ENCODE measurements around the gene CXCR5. TPM values are rescaled to one million over a fixed set of nuclear protein-coding genes. Genes with fewer than 3 reads are reported as not detected.
A peak's percentile ranks its signal among the peaks of the same experiment; 100 is the strongest.

The CXCR5 gene
- total RNA-seq, 1 donor from 2014 or later, result not detected

DNA sequence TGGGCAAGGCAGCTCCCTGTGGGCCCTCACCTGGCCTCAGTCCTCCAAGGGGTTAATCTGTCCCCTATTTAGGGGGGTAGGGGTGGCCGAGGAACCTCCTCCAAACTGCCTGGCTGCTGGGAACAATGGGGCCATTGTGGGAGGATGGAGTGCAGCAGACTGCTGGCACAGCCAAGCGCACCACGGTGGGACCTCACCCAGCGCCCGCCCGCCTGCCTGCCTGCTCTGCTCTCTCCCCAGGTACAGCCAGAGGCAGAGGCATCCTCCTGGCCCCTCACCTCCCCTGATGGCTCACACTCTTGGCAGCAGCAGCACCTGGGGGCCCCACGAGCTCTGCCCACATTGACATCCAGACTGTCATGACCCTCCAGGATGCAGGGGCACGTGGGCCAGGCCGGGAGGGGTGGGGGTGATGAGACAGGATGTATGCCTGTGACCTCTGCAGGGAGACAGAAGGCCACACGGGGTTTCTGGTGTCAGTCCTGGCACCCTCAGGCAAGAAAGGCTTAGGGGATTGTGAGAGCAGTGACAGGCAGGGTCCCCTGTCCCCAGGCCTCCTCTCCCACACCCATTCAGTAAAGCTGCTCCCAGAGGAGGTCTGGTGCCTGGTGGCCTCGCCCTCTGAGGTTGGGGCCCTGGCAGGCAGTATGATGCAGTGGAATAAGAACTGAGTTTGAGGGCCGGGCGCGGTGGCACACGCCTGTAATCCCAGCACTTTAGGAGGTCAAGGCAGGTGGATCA, 30.7 kb downstream of the CXCR5 start:
- peak; percentile 43 for DNase-seq

DNA sequence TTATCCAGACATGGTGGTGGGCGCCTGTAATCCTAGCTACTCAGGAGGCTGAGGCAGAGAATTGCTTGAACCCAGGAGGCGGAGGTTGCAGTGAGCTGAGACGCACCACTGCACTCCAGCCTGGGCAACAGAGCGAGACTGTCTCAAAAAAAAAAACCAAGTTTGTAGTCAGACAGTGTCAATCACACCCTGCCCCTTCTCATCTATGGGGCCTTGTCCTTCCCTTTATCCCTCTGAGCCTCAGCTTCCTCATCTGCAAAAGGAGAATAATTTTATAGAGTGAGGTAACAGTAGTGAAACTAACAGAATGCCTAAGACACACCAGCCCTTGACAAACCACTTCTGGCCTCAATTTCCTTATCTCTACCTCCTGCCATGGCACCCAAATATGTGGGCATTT, 31.3 kb downstream of the CXCR5 start:
- DNase-seq, result no peak

DNA sequence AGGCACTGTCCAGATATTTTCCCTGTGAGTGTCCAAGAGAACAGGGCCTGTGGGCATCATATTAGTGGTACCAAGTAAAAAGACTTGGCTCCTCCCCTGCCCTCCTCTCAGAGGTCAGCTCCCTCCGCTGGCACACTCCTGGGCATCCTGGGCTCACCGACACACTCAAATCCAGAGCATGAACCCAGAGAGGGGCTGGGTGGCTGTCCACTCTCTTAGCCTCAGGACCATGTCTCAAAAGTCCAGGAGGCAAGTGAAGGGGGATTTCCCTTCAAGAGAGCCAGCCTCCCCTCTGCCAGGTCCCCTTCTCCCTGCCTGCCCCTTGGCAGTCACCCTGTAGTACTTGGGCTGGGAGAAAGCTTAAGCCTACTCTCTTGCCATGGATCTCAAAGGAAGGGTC, 31.7 kb downstream of the CXCR5 start:
- DNase-seq, result no peak

GRCh38 chr11:118915941-118916841, 32.5 kb downstream of the CXCR5 start:
- no peak for DNase-seq

- DNase-seq, result no peak
Measured at GRCh38 chr11:118916842-118917388, 33.2 kb downstream of the CXCR5 start.

- DNase-seq, result peak; percentile 29
Measured at GRCh38 chr11:118917481-118918127, 33.9 kb downstream of the CXCR5 start.

- DNase-seq, result peak; percentile 89
Measured at GRCh38 chr11:118918128-118918685, 34.5 kb downstream of the CXCR5 start.

GRCh38 chr11:118918686-118919280, 35.1 kb downstream of the CXCR5 start:
- DNase-seq, result peak; percentile 47

DNA sequence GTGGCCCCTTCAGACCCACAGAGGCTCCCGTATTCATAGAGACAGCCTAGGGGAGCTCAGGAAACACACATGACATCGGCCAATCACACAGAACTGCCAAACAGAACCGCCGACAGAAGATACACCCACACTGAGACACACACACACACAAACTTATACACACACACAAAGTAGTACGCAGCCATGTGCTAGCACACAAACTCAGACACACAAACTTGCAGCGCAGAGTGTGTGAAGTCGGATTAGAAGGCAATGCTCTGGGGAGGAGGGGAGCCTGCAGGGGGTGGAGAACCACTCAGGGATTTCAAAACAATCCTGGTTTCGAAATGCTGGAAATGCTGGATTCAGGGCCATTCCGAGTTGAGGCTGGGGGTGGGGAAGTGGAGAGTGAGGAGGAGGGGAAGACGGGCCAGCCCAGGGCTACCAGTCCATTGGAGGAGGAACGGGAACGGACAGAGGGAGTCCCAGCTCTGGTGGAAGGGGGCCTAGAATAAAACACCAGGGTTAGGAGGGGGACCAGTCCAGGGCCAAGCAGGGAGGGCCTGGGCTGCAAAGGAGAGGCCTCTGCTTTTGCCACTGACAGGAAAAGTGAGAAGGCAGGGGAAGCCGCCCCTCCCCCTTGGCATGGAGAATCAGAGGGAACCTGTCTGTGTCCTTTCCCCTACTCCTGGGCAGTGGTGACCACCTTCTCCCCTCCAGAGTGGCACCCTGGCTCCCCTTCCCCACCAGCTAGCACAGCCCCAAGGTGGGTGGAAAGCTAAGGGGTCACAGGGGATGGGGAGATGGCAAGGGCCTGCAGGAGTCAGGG, 37.6 kb downstream of the CXCR5 start:
- DNase-seq, result peak; percentile 31

- DNase-seq, result peak; percentile 63
Measured at GRCh38 chr11:118921929-118922744, 38.4 kb downstream of the CXCR5 start.

DNA sequence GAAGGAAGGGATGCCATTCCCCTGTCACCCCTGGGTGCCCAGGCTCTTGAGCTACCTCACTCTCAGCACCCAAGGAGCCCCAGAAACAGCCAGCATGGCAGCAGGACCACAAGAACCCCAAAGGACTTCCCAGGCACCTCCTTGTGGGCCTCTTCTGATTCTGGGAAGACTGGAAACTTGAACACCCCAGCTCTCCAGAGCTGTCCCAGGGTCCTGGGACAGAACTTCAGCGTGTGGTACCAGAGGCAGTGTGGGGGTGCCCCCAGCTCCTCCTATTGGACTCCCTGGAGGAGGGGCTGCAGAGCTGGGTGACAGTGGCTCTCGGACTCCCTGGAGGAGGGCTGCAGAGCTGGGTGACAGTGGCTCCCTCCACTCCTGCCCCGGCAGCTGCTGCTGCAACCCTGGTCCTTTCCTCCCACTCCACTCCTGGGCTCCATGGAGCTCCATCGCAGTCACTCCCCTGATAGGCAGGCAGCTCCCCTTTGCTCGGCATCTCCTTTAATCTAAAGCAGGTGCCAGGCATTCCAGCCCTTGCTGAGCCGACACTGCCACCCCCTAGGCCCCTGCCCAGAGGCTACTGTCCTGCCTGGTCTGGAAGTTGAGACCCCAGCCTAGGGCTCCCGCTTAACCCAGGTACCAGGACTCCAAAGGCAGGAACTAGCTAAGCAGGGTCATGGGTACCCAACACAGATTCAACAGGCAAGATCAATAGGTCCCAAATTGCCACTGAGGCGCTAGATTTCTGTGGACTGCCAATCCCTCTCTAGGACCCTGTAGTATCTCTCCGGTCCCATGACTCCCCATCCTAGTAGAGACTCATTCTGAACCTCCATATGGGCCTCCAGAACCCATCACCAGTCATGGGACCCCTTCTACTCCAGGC, 39.3 kb downstream of the CXCR5 start:
- no peak for DNase-seq

DNA sequence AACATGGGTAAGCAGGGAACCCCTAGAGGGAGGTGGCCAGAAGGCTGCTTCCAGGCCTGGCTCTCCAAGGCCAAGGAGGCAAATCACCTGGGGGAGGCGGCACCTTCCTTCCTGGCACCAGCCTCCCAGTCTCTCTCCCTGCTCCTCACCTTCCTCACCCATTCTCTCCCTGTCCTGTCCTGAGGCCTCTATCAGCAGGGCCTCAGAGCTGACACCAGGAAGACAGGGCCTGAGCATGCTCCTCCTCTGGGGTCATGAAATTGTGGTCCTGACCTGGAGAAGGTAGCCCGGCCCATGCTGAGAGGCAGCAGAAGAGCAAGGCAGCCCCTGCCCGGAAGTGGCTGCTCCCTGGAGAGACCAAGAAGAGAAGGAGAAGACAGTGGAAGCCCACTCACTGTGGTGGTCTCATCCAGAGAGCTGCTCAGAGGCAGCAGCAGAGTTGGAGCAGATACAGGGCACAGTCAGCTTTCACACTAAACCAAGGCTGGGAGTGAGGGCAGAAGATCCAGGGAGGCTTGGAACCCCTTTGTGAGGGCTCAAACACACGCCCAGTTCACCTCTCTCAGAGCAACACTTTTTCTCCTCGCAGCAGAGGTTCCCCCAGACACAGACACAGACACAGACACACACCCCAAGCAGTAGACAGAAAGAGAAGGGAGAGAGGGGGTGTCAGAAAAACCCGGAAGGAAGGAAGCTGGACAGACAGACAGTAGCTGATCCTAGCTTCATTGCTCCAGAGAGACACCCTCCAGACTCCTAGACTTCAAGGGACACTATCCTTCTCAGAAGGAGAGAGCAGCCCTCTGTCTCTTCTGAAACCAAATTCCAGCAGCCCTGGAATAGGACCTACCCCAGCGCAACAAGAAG, 40.3 kb downstream of the CXCR5 start:
- DNase-seq, result no peak

GRCh38 chr11:118924591-118925585, 41.2 kb downstream of the CXCR5 start:
- peak; percentile 65 for DNase-seq

DNA sequence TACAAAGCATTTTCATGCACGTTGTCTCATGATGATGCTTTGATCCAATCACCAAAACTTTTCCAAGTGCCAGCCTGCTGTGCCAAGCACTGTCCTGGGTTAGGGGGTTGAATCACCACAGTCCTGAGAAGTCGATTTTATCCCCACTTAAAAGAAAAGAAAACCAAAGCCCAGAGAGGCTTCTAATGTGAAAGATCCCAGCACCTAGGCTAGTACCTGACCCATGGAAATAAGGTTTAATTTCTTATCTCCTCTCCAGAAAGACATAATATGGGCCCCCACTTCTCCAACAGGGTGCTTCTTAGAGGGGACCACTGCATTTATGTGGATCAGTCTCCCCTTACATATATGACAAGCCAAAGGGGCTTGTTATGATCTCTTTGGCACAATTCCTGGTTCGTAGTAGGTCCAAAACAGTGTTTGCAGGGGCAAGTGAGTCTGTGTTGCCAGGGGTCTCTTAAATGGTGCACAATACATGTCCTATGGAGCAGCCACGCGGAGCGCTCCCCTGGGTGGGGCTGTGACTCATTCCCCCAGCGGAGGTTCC, 43.9 kb downstream of the CXCR5 start:
- DNase-seq, result no peak

DNA sequence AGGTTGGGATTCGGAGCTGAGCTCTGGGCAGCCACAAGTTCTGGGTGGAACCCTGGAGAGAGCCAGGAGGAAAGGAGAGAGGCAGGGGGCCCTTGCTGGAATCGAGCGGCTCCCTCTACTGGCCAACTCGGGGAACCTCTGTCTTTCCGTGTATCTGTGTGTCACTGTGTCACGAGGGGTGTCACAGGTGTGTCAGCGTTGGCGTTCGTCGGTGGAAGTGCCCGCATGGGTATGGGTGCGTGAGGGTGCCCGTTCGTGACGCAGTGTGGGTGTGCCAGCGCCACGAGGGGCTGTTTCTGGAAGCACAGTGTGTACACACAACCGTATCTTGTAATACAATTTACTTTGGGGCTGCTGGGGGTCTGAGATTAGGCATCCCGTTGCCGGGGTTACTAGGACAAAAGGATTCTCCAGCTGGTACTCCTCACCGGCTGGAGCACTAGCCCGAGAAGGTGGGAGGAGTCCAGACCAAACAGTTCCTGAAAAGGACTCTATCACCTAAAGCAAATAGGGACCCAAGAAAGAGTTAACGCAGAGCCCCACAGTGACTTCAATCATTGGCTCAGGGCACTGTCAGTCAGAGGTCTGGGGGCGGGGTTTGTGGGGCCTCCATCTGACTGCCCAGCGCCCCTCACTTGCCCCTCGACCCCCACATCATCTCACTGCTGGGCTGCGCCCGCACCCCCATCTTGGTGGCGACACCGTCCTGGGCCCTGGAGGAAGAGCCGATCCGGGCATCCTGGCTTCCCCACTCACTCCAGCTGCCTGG, 44.6 kb downstream of the CXCR5 start:
- DNase-seq, result peak; percentile 92
